GM21825 (cell line): ENCODE data around the gene HOXC4.
A peak's percentile ranks its signal among the peaks of the same experiment; 100 is the strongest.
"Not testable (repeated sequence)": the region's sequence is repeated elsewhere in the genome, so short reads cannot be mapped to it uniquely, and the experiment has no call there.

Source experiments
- ATAC-seq: cut with Tn5 transposase; IDR thresholded peaks from one replicate; pipeline ENCODE4 v1.9.1; 2021; ENCODE audit warnings: mild to moderate bottlenecking, moderate library complexity; ENCODE audit not compliant: unreplicated experiment

The HOXC4 gene

DNA sequence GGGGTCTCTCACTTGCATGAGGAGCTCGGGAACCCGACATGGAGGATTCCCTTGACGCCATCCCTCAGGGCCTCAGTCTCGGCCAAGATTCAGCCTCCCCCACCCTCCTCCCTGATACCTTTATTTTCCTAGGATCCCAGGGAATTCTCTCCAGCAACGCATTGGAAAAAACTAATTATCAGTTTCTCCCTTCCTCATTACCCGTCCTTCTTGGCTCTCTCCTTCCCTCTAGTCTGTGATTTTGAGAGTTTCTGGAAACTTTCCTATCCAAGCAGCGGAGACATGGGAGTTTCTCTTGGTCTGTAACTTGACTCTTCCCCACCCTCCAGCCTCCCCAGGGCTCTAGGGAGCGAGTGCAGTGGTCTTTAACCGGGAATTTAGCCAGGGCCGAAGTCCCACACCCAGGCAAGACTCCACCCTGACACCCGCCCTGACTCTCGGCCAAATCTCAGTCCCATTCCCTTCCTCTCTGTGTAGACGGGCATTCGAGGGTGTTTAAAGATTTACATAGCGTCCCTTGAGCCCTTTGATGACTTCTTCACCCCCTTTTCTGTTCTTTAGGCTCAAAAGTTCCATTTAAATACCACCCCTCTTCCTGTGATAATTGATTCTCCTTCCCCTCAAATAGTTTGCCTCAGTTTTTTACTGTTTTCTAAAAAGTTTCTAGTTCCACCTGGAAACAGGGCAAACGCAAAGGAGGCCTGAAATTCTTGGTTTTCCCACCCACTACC lies 14.1 kb upstream of the HOXC4 start:
- ATAC-seq, result no peak

DNA sequence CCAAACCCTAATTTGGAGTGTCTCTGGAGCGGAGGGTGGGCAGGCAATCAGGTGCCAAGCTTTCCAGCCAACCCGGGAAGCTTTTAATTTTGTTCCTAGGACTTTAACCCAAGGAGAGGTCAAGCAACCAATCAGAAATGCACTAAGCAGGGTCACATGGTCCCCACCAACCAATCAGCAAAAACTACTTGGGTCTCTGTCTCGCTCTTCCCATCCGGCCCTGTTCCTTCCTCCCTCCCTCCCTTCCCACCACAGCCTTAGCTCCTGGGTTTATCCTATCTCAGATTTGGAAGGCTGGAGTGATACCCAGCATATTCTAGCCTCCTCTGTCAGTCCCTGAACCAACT lies 13.5 kb upstream of the HOXC4 start:
- ATAC-seq, result no peak

DNA sequence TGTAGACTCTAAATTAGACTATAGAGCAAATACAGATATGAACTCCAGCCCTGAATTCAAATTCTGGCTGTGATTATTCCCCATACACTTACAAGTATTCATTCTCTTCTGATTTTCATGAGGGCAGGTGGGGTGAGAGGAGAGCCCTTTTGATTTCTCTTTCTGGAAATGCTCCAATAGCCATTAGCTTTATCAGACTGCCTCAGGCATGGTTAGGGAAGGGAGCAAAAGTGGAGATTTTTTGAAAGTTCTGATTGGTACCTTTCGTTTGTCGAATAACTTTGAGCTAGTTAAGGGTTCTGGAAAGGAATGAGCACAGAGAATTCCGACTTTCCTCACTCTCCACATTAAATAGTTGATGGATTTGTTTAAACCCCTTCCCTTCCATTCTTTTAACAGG lies 13.0 kb upstream of the HOXC4 start:
- no peak for ATAC-seq

DNA sequence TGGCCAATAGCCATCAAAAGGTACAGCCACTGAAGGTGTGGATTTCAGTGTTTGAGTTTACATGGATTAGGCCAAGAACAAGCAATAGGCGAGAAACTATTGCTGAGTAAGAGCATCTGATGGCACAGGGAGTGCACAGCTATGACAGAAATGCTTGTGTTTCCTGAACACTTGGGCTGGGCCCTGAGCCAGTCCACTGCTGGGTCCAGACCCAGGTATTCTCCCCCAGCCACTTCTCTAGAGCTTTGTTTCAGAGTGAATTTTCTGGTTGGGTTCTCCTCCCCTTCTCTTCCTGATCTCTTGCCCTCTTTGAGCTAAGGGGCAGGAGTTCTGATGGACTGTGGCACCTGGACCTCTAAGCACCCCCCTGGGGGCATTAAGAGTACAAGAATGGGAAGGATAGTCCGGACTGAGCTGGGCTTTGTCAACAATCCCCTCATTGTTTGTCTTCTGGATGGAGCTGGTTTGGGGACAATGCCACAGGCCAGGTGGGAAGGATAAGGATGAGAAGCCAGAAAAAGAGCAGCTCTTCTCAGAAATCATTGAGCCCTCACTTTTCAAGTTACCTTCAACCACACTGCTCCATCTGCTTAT lies 12.4 kb upstream of the HOXC4 start:
- ATAC-seq, result no peak

DNA sequence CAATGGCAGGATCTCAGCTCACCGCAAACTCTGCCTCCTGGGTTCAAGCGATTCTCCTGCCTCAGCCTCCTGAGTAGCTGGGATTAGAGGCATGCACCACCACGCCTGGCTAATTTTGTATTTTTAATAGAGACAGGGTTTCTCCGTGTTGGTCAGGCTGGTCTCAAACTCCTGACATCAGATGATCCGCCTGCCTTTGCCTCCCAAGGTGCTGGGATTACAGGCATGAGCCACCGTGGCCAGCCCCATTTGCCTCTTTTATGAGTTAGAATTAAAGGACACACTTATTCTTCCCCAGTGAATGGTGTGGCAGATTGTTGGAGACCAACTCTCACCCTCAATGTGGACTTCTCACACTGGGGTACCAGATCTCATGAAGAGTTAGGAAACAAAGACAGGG lies 11.6 kb upstream of the HOXC4 start:
- ATAC-seq, result not testable (repeated sequence)

DNA sequence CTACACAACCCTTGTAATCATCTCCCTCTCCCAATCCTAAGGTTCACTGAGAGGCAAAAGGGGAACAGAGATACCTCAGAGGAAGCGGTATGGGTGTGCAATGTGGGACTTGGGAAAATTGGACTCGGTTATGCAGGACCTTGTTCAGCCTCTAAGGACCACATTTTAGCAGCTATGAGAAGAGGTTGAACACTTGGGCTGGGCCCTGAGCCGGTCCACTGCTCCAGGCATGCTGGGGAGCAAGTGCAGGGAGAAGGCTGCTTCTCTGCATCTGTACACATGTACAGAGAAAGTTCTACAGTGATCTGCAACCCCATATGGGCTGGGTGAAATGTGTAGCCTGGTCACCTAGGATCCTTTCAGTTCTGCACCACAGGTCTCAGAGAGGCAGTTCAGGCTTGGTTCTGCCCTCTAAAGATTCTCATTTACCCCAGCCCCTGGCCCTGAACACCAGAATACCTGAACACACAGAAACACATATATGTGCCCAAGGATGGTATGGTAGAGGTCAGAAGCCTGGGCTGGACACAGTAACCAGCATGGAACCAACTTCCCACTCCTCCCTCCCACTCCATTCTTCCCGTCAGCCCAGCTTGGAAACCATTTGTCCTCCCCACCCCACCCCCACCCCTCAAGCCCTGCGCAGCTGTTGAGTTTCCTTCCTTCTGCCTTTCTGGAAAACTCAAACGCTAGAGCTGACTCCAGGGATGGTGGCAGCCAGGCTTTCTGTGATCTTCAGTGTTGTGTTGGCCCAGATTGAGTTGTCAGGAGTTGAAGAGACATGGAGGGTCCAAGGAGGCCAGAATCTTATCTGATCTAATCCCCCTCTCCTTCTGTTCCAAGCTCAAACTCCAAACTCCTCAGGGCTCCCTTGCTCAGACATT lies 10.4 kb upstream of the HOXC4 start:
- ATAC-seq, result no peak

DNA sequence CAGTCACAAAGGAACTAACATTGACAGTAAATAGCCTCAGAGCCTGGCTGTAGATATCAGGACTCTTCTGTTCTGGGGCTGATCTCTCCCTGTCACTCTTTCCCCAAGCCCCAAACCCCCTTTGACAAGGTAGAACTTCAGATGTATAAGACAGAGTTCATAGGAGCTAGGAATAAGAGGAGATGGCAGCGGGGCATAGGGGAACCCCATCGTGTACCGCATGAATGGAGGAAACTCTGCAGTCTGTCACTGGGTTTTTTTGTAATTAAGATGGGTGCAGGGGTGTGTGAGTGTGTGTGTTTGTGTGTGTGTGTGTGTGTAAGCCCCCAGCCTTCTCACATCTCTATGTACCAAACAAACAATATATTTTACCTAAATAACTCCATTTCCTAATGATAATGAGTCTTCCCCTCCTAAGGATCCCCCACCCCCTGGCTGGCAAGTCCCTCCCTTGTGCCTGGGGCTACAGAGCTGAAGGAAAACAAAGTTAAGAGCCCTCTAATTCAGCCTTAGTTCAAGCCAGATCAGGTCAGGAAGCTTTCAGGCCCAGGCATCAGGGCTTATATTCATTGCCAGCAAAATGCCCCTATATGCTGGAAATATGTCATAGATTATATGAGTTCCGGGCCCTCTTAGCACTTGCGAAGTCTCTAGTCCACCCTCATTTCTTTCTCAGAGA lies 9.1 kb upstream of the HOXC4 start:
- ATAC-seq, result no peak

DNA sequence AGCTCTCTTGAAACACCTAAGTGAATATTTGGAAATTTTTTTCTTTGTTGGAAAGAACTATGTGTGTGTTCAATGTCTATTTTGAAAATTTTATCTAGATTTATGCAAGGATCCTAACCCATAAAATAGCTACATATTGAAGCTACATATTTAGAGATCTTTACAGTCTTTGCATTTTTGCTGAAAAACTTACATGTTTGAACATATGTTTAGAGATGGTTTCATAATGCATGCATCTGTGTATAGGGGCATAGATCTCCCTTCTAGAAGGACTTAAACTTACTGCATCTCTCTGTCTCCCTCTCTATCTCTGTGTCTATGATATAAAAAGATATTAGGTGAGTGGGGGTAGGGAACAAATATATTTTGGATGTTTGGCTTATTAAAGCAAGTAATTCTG lies 8.2 kb upstream of the HOXC4 start:
- ATAC-seq, result no peak

DNA sequence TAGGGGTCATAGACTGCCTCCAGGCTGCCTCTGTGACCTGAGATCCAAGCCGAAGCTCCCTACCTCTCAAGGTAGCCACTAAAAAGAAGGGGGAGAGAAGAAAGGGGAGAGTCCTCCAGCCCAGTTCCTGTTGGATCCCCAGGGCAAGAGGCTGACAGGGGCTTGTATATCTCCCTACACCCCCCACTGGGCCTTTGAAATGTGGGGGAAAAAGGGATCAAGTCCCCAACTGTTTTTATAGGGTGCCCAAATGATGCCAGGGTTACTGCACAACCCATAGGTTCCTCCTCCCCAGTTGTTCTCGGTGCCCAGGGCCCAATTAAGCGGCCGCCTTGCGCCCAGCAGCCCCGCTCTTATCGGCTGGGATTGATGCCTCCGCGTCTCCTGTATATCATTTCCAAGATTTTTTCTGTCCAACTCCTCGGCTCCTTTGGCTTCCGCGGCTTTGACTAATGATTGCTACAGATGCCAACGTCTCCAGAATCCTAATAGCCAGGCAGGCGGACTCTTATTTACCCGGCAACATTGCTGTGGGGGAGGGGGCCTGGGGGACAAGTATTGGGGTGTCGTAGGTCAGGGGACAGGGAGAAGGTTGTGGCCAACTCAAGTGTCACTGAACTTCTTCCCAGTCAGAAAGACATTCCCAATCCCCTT lies 7.6 kb upstream of the HOXC4 start:
- no peak for ATAC-seq

DNA sequence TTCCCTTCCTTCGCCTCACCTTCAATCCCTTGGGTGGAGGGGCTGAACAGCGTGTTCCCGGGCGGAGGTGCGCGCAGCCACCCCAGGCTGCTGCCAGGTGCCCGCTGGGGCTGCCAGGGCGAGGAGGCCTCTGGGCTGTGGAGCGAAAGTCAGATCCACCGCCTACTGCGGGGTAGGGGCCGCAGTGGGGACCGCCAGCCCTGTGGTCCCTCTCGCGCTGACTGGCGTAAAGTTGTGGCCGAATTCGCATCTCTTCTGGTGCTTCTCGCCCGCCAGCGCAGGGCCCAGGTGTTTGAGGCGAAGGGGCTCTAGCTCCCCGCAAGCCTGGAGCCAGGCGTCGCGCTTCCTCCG lies 6.9 kb upstream of the HOXC4 start:
- ATAC-seq, result no peak

DNA sequence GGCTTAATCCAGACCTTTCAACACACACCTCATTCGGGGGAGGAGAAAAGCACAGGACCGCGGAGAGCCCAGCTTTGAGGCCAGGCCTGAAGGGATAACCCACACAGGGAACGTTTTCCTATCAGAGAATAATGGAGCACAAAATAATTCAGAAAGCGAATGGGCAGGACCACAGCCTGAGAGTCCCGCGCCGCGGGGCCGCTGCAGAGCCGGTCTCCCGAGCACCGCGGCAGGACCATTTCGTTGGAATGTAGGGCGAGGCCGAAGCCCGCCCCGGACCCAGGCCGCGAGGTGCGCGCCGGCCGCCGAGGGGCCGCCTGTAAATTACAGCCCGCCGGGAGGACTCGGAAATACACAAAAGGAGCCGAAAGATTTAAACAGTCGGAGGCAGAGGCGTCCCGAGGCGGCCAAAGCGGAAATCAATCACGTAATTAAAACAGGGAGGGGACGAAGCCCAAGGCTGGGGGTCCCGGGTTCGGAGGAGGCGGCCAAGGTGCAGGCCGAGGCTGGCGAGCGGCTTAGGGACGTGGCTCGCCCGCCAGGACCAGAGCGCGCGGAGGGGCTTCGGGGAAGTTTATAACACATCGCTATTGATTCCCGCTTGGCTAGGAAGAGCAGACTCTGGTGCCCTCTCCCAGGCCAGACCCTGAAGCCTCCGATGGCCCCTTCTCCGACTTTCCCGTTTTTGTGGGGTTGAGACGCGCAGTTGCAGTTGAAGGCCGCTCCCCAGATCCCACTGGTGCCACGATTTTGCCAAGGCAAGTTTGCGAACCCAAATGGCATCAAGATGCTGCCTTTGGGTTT lies 6.3 kb upstream of the HOXC4 start:
- no peak for ATAC-seq

DNA sequence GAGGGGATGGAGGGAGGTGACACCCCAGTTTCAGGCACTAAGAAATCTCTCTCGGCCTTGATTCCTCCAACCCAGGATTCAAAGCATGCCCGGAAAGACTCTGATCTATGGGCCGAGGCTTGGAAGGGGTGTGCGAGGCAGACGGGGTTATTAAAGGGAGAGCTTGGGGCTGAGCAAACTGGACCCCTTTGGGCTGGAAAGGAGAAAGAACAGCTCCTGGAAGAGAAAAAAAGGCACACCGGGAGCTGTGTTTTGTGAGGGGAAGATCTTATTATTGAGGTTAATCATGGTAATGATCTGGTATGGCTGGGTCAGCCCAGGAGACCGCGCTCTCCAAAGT lies 5.7 kb upstream of the HOXC4 start:
- ATAC-seq, result no peak

DNA sequence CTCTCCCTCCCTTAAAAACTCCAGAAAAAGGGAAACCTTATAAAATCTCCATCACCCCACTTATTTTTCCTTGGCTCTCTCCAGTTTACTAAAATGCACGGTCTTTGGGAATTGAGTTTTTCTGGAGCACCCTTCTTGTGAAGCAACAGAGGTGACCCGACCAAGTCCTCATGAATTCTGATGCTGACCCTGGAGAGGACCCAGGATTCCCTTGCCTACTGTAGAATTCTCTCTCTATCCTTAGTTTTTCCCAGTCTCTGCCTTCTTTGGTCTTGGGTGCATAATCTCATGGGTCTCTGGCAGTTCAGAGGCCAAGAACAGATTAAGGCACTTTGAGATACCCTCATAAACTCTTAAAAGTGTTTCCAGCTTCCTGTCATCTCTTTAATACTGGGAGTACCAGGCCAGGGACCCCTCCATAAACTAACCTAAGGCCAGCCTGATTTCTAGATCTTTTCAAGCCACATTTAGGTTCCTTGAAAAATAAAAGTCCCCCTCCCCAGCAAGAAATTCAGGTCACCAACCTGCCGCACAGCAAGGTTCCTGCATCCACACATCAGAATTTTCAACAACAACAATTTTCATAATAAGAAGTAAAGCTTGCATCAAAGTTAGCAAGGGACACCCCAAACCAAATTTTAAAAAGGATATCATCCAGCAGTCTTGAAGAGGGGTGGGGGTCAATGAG lies 5.1 kb upstream of the HOXC4 start:
- no peak for ATAC-seq

DNA sequence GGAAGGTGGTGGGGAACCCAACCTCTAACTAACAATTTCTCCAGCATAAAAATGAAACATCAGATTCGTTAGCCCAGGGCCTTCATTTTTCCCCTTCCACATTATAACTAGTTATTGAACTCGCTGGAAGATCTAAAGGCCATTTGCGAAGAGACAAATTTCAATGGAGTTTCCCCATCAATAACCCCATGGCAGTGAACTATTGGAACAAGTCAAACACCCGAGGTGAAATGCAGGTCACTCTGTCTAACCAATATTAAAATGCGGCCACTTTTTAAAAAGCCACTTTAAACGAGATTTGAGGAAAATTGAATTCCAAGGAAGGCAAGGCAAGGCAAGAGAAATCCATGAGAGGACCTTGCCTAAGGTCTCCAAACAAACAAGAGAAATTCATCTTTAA lies 4.5 kb upstream of the HOXC4 start:
- ATAC-seq, result no peak

DNA sequence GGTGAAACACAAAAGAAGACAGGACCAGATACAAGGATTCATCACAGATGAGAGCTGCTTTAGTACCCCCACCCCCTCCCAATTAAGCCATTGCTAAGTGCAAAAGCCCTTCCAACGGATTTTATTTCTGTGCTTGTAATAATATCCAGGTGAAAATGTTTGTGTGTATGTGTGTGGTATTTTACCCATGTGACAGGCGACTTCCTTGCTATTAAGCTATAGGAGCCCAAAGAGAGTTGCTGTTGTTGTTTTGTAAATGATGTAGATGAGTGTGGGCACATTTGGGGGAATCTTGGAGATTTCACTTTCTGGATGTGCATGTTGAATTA lies 3.2 kb upstream of the HOXC4 start:
- ATAC-seq, result no peak

DNA sequence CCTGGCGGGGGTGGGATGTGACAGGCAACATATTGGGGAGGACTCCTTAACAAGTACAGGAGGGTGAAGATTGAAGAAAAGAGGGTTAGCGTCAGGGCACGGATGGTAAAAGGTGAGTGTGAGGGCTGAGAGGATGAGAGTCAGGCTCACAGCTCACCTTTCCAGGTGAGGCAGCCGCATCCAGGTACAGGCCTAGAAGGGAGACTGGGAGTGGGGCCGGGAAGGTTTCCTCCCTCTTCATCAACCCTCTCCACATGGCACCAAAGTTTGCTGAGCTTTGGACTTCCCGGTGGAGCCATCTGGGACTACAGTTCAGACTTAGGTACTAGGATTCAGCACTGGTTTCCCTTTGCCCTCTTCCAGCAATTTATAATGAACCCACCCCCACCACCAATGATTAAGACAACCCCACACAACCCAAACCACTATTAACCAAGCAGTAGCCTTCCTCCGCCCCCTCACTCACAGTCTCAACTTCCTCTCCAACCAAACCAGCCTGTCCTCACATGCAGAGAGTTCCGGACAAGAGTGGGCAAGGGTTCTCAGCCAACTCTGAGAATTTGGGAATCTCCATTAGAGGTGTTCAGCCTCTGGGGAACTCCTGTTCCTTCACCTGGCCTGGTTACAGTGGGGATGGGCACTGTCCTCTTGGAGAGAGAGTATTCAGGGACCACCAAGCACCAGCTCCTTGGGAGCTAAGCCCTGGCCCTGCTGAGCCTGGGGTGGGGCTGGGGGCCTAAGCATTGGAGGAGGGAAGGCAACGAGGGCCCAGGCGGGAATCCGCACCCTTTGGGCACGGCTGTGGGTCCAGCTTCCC lies 2.4 kb upstream of the HOXC4 start:
- ATAC-seq, result no peak

DNA sequence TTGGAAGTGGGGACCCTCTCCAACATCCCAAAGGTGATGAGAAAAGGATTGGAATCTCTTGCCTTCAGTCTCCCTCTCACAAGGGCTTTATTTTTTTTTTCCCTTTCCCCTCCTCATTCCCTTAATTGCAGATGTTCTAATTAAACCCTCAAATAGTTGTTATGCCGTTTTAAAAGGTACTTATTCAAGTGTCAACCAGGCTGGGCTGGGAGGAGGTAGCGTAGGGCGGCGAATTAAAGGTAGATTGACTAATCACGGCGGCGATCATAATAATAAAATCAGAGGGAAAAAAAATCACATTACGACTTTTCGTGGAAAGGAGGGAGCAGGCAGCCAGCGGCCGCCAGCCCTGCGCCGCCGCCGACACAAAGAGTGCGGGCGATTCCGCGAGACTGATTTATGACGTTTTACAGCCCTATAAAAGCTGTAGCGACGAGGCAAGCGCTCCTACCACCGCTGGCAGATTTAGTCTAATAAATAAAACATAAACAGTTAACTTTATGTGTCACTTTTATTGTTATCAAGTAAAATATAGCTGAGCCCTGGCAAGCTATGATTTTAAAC lies 1.7 kb upstream of the HOXC4 start:
- no peak for ATAC-seq

DNA sequence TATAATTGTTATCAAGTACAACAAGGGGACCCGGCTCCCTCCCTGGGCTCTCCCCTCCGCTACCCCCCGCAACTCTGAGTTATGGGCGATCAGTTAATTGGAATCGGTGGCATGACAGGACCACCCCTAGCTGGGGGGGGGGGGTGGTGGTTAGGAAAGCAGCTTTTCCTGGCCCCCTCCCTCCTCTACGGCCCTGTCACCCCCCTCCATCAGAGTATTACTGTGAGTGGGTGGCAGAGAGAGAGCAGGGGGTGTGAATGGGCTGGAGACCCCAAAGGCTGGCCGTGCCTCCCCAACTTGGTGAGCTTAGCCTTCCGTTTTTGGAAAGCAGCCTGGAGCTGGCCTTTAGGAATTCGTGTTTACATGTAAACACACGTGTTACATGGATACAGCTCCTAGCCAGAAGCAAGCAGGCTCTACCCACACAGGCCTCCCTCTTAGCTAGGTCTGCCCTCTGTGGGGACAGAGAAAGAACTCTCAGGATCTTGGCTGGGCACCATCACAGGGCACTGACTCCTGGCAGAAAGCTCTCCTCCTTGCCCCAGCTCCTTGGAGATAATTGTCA lies 1.1 kb upstream of the HOXC4 start:
- ATAC-seq, result peak; percentile 17
